Forelimb muscle (tissue), 1 donor: Measurements from ENCODE around the gene FAM136A. TPM values are rescaled to one million over a fixed set of nuclear protein-coding genes. Genes with fewer than 3 reads are reported as not detected.
"Not testable (repeated sequence)": the region's sequence is repeated elsewhere in the genome, so short reads cannot be mapped to it uniquely, and the experiment has no call there.

Source experiments
- DNase-seq: peaks from one replicate; pipeline ENCODE4 v3.0.0-alpha.2; 2013; ENCODE audit warnings: low read depth
- polyA plus RNA-seq: library from polyadenylated mRNA; unstranded; fragments of 120-200 nt; gene quantifications from one replicate; pipeline ENCODE4 v1.2.1, GENCODE V29; 2013; ENCODE audit not compliant: insufficient read length

The FAM136A gene
- polyA plus RNA-seq: 41.8 TPM

DNA sequence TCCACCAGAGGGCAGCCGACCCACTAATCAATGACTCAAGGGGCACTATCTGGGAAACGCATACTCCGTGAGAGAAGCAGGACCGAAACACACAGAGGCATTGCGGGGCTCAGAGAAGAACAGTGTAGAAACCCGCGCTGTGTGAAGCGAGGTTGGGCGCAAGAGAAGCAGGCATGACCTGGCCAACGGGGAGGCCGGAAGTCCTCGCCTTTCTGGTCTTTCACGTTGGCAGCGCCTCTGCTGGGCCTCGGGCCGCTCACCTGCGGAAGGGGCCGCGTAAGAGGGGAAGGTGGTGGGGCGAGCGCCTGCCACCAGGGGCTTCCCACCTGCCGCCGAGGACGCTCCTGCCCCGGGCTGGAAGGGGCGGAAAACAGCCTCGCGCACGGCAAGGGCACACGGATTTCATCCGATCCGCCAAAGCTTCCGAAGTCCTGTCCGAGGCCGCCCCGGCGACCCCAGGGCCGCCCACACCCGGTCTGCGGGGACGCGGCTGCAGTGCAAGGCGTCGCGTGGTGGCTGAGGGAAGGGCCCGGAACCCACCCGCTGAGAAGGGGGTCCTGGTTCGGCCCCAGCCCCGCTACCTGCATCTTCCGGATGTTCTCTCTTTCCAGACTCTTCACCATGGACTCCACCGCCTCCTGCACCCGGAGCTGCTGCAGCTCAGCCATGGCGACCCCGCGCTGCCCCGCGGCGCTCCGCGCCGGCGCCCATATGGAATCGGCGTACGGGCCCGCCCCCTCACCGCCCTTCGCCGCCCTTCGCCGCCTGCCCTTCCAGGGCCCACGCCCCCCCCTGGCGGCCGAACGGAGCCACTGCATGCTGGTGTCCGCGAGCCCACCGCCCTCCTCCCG is at the start of gene FAM136A:
Gene FAM136A, minus strand, starts transcription at position 724 of the 851 bp plus-strand sequence. Its CDS starts 56 bp downstream, at position 668.
- peak; percentile 36 for DNase-seq

DNA sequence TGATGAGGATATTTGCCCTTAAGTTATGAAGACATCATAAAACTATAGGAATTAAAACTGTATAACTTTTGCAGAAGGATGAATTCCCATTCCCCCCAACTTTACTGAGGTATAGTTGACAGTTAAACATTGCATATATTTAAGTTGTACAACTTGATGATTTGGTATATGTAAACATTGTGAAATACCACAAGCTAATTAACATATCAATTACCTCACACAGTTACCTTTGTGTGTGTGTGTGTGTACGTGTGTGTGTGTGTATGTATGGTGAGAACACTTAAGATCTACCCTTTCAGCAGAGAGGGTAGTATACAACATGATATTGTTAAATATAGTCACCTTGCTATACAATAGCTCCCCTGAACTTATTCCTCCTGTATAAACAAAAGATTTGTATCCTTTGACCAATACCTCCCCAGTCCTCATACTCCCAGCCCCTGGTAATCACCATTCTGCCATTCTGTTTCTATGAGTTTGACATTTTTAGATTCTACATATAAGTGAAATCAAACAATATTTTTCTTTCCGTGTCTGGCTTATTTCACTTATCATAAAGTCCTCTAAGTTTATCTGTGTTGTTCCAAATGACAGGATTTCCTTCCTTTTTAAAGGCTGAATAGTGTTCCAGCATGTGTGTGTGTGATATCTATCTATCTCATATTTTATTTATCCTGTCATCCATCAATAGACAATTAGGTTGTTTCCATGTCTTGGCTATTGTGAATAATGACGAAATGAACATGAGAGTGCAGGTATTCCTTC is 48.2 kb upstream of the FAM136A start:
- no peak for DNase-seq

DNA sequence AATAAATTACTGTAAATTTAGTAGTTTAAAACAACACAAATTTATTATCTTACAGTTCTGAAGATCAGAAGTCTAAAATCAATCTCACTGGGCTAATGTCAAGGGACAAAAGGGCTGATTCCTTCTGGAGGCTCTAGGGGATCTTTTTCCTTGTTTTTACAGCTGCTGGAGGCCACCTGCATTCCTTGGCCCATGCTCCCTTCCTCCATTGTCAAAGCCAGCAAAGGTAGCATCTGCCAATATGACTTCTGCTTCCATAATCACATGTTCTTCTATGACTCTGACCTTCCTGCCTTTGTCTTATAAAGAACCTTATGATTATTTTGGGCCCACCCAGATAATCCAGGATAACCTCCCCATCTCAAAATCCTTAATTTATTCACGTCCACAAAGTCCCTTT is 46.0 kb upstream of the FAM136A start:
- DNase-seq: no peak

DNA sequence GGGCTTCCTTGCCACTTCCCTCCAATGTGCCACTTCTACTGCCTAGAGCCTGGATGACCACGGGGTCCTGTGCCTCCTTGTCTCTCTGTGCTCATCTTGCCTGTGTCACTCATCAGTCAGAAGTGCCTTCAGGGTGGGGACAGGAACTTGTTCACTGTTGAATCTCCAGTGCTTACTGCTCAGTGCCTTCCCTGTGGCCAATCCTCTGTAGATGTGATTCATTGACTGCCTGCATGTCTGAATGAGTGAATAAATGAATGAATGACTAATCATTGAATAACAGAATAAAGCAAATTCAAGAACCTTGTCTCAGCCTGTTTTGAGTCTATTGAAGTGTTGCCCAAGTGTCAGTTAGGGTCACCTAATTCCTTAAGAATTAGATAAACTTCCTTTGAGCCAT is 42.3 kb upstream of the FAM136A start:
- DNase-seq: no peak

DNA sequence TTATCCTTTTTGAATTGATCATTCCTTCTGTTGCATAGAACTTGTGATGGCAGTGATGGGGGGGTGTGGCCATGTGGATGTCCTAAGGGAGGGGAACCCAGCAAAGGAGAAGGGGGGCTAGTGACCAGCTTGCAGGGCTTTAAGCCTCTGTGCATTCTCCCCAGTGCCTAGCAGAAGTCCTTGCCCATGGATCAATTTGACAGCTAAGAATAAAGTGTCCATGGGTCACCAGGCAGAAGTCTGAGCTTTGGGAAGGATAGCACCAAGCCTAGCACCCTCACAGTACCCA is 39.6 kb upstream of the FAM136A start:
- no peak for DNase-seq

DNA sequence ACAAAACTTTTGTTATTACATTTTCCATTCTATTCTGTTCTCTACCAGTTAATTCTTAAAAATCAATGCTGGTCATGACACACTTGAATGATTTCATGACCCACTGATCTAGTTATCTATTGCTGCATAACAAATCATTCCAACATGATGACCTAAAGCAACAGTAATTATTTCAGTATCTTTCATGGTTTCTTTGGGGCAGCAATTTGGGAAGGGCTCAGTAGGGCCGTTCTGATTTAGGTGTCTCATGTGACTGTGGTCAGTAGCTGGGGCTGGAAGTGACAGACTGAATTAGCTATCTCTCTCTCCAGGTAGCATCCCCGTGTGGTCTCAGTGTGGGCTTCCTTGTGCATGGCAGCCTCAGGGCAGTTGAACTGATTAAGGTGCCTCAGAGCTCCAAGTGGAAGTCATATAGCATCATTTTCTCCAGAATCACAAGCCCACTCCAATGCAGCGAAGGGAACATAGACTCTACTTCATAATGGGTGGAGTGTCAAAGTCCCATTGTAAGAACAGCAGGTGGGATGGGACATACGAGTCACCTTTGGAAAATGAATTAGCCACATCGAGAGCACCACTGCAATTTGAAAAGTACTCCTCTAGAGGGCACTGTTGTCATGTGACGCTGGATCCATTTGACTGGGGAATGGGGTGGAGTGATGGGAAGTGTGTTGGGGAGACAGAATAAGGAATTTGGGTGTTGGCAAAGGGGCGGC is 39.1 kb upstream of the FAM136A start:
- peak; percentile 2 for DNase-seq

DNA sequence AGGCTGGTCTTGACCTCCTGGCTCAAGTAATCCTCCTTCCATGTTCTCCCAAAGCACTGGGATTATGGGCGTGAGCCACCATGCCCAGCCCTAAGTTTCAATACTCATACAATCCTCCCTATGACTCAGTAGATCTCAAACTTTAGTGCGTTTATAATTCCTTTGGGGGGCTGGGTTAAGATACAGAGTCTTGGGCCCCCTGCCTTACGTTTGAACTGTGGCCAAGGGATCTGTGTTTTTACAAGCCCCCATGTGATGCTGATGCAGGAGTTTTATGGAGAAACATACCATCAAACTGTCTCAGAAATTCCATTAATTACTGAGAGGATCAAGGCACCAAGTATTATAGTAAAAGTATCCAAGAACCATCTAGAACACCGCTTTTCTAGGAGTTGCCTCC is 38.2 kb upstream of the FAM136A start:
- no peak for DNase-seq

DNA sequence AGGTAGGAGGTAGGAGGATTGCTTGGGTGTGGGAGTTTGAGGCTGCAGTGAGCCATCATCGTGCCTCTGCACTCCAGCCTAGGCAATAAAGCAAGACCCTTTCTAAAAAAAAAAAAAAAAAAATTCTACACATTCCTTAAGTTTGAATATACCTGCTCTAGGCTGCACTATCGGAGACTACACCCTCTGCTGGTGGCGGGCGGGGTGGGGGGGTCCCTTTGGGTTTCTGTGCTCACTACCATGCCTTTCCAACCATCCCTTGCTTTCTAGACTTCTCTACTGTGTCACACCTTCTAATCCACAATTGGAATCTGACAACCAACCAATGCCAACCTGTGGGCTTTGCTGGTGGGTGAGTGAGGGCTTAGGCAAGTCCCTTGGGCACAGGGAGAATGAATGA is 34.7 kb upstream of the FAM136A start:
- DNase-seq: no peak

DNA sequence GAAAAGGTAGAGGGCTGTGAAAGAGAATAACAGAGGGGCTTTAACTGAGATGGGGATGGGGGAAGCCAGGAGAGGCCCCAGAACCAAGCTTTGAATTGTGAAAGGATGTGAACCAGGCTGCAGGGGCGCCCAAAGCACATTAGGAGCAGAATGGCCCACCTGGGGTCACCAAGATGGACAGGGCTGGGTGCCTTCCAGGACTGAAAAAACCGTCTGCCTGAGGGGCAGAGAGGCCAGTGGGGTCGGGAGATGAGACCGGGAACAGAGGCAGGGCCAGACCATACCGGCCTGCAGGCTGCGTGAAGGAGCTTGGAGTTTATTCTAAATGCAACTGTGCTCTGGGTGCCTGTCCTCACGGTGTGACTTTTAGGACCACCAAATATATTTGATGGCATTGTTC is 29.1 kb upstream of the FAM136A start:
- DNase-seq: no peak

DNA sequence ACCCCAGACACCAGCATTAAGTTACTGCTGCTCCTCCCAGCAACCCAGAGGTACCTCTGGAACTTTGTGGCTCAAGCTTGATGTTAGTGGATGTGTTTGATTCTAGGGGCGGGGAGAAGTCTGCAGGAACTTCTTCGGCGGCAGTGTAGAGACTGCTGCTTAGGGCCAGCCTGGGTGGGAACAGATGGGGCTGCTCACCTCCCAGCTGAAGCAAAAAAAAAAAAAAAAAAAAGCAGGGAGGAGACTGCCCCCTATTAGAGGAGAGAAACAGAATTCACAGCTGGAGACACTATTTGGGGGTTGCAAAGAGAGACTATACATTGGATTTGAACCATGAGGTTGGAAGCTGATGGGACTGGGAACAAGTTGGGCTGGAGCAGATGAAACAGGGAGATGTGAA is 28.6 kb upstream of the FAM136A start:
- DNase-seq: no peak

DNA sequence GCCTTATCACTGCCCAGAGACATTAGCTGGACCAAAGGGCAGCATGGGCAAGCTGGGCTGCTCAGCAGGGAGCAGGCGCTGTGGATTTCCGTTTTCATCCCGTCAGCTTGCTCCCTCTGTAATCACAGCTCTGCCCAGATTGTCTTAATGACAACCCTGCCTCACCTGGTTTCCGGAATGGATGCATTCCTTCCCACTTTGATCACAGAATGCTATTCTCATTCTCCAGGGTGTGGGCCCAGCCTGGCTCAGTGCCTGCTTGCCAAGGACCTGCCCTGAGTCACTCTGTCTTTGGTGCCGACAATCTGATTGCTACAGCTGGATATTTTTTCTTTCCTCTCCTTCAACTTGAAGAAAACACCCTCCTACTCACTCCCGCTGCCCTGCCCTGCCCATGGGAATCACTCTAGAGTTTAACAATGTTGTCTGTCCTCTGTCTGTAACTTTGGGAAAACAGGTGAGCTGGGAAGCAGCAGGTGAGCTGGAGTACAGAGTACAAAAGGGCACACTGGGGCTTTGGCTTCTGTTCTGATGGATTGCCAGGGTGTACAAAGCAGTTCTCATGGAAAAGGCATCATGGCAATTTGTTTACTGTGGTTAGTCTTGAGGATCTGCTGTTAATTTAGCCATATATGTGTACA is 27.2 kb upstream of the FAM136A start:
- DNase-seq: no peak

DNA sequence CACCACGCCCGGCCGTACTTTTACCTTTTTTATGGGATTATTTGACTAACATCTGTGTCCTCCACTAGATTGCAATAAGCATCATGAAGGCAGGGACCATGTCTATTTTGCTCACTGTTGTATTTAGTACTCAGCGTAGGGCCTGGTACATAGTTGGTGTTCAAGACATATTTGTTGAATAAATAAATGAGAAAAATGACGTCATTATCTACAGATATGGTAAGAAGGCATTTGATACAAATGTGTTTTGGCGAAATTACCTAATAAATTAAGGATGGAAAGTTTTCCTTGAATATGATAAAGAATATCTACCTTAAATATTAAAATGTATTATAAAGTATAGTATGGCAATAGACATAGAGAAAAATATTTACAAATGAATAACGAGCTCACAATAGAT is 24.0 kb upstream of the FAM136A start:
- DNase-seq: no peak

DNA sequence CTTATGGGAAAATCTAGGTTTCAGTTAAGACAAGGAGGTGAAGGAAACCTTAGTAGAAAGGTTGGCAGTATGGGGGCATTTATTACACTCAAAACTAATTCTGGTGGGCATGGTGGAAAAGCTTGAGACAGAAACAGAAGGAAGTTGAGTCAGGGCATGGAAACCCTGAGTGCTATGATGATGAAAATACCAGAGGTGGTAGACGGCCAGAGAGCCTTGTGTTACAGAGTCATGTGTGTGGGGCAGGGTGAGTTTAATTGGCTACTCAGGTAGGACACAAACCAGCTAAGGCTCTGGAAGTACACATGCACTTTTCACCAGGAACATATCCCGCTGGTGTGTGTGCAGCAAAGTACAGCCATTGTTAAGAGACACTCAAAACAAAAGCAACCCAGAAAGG is 20.7 kb upstream of the FAM136A start:
- DNase-seq: no peak

DNA sequence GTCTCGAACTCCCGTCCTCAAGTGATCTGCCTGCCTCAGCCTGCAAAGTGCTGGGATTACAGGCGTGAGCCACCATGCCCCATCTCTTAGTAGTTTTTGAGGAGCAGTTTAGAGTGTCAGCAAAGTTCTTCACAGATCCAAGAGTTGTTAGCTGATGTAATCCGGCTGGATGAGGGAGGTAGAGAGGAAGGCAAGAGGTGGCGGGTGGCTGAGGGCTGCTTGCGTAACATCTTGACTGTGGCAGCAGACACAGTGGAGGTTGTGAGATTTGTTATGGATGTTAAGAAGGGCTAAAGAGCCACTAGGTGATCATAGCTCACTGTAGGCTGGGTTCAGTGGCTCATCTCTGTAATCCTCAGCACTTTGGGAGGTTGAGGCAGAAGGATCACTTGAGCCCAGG is 19.5 kb upstream of the FAM136A start:
- no peak for DNase-seq

DNA sequence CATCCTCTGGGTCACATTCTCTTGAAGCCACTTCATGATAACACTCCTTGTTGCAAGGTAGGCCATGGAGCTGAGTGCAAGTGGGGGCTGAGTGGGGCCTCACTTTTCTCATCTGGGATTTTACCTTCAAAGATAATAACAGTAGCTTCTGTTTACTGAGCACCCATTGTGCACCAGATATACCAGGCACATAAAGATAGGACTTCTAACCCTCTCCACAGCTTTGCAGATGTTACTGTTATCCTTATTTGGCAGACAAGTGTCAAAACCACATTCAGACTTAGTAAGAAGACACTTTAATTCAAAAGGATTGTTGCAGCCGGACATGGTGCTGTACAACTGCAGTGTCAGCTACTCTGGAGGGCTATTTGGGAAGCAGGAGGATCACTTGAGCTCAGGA is 12.8 kb upstream of the FAM136A start:
- DNase-seq: no peak

DNA sequence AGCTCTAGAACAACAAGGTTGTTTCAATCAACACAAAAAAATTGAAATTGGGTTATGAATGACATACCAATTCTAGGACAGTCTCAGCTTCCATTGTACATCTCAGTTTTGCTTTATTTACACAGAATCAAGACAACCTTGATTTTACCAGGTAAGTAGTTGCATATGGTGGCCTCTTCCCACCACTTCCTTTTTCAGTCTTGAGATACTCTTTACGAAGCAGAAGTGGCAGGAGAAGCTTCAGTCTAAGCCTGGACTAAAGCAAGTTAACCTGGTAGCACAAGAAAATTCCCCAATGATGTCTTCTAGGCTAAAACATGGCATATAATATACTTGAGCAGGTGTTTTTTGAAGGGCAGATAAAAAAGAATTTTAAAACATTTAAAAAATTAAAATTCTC is 10.7 kb upstream of the FAM136A start:
- no peak for DNase-seq

DNA sequence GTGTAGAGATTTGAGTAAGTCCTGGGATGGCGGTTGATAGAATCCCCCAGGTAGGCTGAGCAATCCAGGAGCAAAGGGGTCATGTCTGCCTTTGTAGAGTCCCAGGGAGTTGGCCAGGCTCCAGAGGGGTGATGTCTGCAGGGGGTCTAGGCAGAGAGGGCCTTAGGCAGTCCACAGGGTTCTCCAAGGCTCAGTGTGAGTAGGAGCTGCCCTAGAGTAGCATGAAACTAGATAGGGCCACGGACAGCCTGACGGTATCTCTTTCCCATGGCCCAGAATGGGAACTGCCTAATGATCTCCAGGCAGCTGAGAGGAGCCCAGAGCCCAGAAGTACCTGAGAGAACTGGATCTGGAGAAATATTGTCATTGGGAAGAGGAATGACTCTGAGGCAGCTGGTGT is 9.0 kb upstream of the FAM136A start:
- no peak for DNase-seq

DNA sequence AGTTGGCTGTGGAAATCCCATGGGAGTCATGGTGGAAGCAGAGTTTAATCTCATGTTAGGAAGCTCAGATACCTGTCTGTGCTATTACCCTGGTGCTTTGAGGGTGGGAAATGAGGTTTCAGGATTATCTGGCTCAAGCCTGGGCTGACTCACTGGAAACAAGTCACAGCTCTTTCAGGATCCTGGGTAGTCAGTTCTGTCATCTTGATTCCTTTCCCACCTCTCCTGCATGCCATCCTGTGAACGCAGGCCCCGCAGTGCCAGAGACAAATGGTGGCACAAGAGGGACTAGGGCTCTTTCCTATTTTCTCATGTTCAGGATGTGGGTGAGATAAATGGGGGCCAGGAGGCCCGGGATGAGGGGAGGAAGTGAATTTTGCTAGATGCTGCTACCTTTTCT is 3.7 kb upstream of the FAM136A start:
- no peak for DNase-seq

DNA sequence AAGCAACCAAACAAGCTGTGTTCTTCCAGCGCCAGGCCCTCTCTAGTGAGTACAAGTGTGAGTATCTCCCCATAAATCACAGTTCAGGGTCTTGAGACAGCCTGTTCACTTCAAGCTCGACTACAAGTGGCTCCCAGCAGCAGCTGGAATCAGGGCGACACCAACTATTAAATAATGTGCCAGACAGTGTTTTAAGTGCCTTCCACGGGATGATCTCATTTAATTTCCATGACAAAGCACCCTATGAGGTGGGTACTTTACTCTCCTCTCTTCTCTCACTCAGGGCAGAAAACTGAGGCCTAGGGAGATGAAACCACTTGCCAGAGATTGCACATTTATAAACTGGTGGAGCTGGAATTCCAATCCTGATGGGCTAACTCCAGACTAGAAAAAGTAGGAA is 2.6 kb upstream of the FAM136A start:
- no peak for DNase-seq

DNA sequence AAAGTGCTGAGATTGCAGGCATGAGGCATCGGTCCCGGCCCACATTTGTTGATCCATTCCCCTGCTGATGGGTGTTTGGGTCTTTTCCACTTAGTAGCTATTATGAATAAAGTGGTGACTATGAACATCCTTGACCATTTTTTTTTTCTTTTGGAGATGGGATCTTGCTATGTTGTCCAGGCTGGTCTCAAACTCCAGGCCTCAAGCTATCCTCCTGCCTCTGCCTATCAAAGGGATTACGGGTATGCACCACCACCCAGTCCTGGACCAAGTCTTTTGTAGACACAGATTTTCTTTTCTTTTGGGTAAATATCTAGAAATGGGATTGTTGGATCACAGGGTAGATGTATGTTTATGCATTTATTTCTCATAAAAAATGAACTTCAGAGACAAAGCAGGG is 1.3 kb upstream of the FAM136A start:
- no peak for DNase-seq

DNA sequence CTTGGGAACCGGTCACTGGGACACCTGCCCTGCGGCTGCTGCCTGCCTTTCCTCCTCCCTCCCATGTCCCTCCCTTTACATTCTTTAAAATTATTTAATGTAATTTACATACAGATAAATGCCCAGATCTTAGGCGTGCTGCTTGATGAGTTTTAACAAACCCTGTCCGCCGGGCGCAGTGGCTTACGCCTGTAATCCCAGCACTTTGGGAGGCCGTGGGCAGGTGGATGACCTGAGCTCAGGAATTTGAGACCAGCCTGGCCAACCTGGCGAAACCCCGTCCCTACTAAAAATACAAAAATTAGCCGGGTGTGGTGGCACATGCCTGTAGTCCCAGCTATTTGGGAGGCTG is 304 bp upstream of the FAM136A start:
- DNase-seq: not testable (repeated sequence)

DNA sequence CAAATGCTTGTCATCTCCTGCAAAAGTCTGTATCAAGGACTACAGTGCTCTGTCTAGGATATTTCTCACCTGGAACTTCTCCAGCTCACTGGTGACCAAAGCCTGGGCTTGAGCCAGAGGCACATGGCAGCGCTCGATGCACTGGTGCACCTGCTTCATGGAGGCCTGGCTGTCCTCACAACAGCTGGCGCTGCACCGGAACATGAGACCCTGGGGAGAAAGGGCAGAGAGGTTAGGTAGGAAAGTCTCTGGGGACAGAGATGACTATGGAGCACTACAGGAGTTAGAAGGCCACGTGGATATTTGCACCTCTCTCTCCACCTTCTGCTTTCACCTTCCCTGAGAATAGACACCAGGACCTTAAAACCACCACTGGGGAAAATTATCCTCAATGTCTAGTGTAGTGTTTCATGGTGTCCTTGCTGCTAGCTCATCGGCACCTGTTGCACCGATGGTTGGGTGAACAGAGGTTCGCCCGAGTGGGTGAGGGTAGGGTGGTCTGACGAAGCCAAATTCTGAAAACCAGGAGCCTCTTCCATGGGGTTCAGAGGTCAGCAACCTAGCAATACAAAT is 1.0 kb downstream of the FAM136A start:
- DNase-seq: no peak
